Measurements from ENCODE around the gene CEACAM4. TPM values are rescaled to one million over a fixed set of nuclear protein-coding genes. Genes with fewer than 3 reads are reported as not detected.
"Not testable (repeated sequence)": the region's sequence is repeated elsewhere in the genome, so short reads cannot be mapped to it uniquely, and the experiment has no call there.

CEACAM4 gene
- total RNA-seq, 3 donors from 2014 or later = 0.66 to 1.8 TPM; not detected in 1

- Histone ChIP-seq H3K27me3 (peaks cover 0 to 15% of the 10 kb centered on the region in 2 donors), H3K27ac (no peak overlapping the region), H3K4me1 (no peaks in the 10 kb centered on the region), H3K9me3 (peaks cover 0 to 5% of the 10 kb centered on the region in 2 donors), H3K4me3 (no peak overlapping the region), H3K36me3 (no peaks in the 10 kb centered on the region)
- DNase-seq (ENCODE audit: low spot score in 2 of 2) = no peak
- intact Hi-C loops (cut with DNase I; ENCODE audit: low total_unique reads) = no loop called here
- no peak for TF ChIP-seq CTCF (IDR thresholded peaks at IDR 0.05)
Measured at GRCh38 chr19:41657157-41657556, 30.3 kb upstream of the CEACAM4 start.

GRCh38 chr19:41656756-41657155, 29.9 kb upstream of the CEACAM4 start:
- peaks cover 0 to 15% of the 10 kb centered on the region in 2 donors for H3K27me3 ChIP-seq
- H3K4me1 ChIP-seq; H3K9me3 ChIP-seq; DNase-seq (ENCODE audit: low spot score in 2 of 2); H3K4me3 ChIP-seq; intact Hi-C loops (cut with DNase I; ENCODE audit: low total_unique reads); H3K27ac ChIP-seq; H3K36me3 ChIP-seq: not testable (repeated sequence)

- intact Hi-C loops (cut with DNase I; ENCODE audit: low total_unique reads) = no loop called here
- H3K27ac ChIP-seq = no peak overlapping the region
- no peaks in the 10 kb centered on the region for H3K4me1 ChIP-seq
- no peak overlapping the region for H3K4me3 ChIP-seq
- H3K36me3 ChIP-seq = no peaks in the 10 kb centered on the region
- H3K9me3 ChIP-seq = peaks cover 0 to 5% of the 10 kb centered on the region in 2 donors
- no peak for DNase-seq (ENCODE audit: low spot score in 2 of 2)
- TF ChIP-seq CTCF (IDR thresholded peaks at IDR 0.05) (no peak), POLR2A (IDR thresholded peaks at IDR 0.05) (no peak), POLR2AphosphoS5 (IDR thresholded peaks at IDR 0.05) (no peak)
- peaks cover 0 to 14% of the 10 kb centered on the region in 2 donors for H3K27me3 ChIP-seq
Measured at GRCh38 chr19:41652250-41652649, 25.4 kb upstream of the CEACAM4 start.

- Histone ChIP-seq H3K4me3 (no peak overlapping the region), H3K4me1 (no peaks in the 10 kb centered on the region), H3K9me3 (peaks cover 0 to 5% of the 10 kb centered on the region in 2 donors), H3K27ac (no peak overlapping the region), H3K27me3 (peaks cover 0 to 10% of the 10 kb centered on the region in 2 donors), H3K36me3 (no peaks in the 10 kb centered on the region)
- intact Hi-C loops (cut with DNase I; ENCODE audit: low total_unique reads) = no loop called here
- no peak for DNase-seq (ENCODE audit: low spot score in 2 of 2)
- TF ChIP-seq CTCF (IDR thresholded peaks at IDR 0.05) (no peak), POLR2A (IDR thresholded peaks at IDR 0.05) (no peak), POLR2AphosphoS5 (IDR thresholded peaks at IDR 0.05) (no peak)
Measured at GRCh38 chr19:41649827-41650226, 23.0 kb upstream of the CEACAM4 start.

- TF ChIP-seq POLR2AphosphoS5 (IDR thresholded peaks at IDR 0.05) (no peak), POLR2A (IDR thresholded peaks at IDR 0.05) (no peak), CTCF (IDR thresholded peaks at IDR 0.05) (no peak)
- H3K27me3 ChIP-seq = peaks cover 0 to 5% of the 10 kb centered on the region in 2 donors
- no peaks in the 10 kb centered on the region for H3K9me3 ChIP-seq
- H3K36me3 ChIP-seq = no peaks in the 10 kb centered on the region
- no peak overlapping the region for H3K4me3 ChIP-seq
- intact Hi-C loops (cut with DNase I; ENCODE audit: low total_unique reads) = no loop called here
- H3K27ac ChIP-seq = no peak overlapping the region
- H3K4me1 ChIP-seq = no peaks in the 10 kb centered on the region
- DNase-seq (ENCODE audit: low spot score in 2 of 2) = no peak
Measured at GRCh38 chr19:41646589-41647204, 19.8 kb upstream of the CEACAM4 start.

All from breast epithelium (tissue), 4 donors.